AG09319 (cell line): ENCODE data around the gene ZYX.

Experiments used
- DNase-seq: peaks from one replicate; pipeline ENCODE4 v3.0.0-alpha.2; 2010; ENCODE audit warnings: low read depth; ENCODE audit errors: extremely low read depth
- TF ChIP-seq, protein P1 (sequence below): IDR thresholded peaks from 2 replicates; pipeline ENCODE4 v1.5.1; 2011; ENCODE audit warnings: low read depth, mild to moderate bottlenecking, inconsistent platforms, low read length, moderate library complexity

ZYX gene

GRCh38 chr7:143355450-143356385, 25.4 kb upstream of the ZYX start:
- no peak for DNase-seq
- TF ChIP-seq, protein P1, sequence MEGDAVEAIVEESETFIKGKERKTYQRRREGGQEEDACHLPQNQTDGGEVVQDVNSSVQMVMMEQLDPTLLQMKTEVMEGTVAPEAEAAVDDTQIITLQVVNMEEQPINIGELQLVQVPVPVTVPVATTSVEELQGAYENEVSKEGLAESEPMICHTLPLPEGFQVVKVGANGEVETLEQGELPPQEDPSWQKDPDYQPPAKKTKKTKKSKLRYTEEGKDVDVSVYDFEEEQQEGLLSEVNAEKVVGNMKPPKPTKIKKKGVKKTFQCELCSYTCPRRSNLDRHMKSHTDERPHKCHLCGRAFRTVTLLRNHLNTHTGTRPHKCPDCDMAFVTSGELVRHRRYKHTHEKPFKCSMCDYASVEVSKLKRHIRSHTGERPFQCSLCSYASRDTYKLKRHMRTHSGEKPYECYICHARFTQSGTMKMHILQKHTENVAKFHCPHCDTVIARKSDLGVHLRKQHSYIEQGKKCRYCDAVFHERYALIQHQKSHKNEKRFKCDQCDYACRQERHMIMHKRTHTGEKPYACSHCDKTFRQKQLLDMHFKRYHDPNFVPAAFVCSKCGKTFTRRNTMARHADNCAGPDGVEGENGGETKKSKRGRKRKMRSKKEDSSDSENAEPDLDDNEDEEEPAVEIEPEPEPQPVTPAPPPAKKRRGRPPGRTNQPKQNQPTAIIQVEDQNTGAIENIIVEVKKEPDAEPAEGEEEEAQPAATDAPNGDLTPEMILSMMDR = no peak

DNA sequence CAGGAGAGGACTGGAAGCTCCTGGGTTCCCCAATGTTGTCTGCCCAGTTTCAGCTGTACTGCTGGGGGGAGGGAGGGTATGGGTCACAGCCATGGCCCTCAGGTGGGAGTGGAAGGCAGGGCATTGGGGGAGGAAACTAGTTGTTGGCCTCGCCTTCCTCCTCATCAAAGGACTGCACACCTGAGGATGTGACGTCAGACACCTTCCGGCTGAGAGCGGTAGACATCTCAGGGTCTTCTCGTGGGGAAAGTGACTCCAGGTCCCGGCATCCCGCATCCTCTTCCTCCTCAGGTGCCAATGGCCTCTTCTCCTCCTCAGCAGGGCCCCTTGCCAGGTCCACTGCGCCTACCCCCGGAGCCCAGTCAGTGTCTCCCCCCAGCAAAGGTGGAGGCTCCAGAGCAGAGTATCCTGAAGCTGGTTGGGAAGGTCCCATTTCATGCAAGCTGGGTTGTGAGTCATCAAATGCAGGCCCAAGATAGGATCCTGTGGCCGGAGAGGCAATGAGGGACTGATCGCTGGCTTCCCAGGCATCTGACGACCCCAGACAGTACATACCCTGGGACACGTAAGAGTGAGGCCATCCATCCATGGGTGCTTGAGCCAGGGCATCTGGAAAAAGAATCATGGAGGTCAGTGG, 24.6 kb upstream of the ZYX start:
- TF ChIP-seq, protein P1 = no peak
- DNase-seq = no peak

GRCh38 chr7:143358626-143359025, 22.5 kb upstream of the ZYX start:
- DNase-seq = no peak
- TF ChIP-seq, protein P1 = no peak

DNA sequence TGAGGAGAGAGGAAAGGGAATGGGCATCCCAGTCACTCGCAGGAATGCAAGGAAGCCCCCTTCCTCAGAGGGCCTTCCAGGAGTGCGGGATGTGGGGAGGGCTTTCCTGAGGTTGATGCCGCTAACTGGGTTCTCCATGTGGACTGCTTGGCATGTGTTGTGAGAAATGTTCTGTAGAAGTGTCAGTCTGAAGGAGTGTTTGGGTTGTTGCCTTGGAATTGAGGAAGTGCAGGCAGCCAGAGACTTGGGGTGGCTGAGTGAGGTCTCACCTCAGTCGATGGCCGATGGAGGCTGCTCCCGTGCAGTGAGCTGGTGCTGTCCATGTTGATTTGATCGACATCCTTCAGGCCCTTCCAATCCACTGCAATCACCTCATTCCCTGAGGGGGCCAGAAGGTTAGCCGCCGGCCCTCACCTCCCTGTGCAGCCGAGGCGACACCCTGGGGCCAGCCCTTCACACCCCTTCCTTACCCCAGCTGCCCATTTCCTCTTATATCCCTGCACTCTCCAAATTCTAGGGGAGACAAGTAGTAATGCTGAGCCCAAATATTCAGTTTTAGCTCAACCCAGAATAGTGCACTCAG, 21.3 kb upstream of the ZYX start:
- no peak for DNase-seq
- TF ChIP-seq, protein P1 = no peak

- no peak for DNase-seq
Measured at GRCh38 chr7:143360788-143361551, 20.2 kb upstream of the ZYX start.

GRCh38 chr7:143361552-143362130, 19.5 kb upstream of the ZYX start:
- no peak for DNase-seq
- TF ChIP-seq, protein P1 = no peak

More at GRCh38 chr7:143360788-143361551, 20.2 kb upstream of the ZYX start:
- TF ChIP-seq, protein P1 = no peak
